ENCODE data around the gene THSD8. TPM values are rescaled to one million over a fixed set of nuclear protein-coding genes. Genes with fewer than 3 reads are reported as not detected.
A peak's percentile ranks its signal among the peaks of the same experiment; 100 is the strongest.

Gene THSD8
- polyA plus RNA-seq, 2 of the 4 experiments (the other 2 are of a cell fraction): 4.9 TPM; not detected in 1

DNA sequence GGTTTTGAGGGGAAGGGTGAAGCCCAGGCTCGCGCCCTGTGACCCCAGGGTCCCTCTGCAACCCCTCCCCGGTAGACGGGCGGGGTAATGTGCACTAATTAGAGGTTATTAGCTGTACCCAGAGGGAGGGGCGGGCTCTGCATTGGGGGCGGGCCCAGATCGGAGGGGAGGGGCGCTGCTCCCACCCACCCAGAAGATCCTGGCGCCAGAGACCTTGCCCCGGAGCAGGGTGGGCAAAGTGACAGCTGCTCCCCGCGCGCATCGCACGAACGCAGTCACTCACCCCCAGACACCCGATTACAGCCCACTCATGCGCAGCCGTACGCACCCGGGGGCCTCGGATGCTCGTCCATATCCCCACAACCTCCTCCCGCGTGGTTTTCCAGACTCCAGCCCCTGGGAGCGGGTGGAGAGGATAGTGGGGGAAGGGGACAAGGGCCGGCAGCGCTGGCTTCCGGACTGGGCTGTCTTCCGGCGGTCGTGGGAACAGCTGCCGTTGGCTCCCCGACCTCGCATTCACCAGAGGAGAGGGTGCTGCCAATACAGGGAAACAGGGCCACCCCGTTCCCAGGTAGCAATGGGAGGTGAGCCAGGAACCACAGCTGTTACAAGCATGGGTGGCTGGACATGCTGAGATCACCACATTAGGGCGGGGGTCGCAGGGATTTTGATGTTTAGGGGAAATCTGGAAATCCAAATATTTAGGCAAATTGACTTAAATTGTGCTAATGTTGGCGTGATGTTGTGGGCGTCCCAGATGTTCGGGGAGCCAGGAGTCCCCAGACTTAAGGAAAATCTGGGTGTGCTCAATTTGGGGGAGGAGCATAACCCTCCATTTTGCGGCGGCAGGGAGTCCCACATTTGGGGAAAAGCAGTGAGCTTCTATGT, 23.6 kb upstream of the THSD8 start:
- POLR2A ChIA-PET: interaction anchor here (0.6 to 3.9 kb wide), 4 partner anchors 10 to 1231 kb away, joined by 3 to 122 read pairs (median 14); partner anchors contain the start of genes GET3 and JUNB
- Histone ChIP-seq H3K4me2 (peak overlapping the region; percentile 86), H3K4me3 (peak overlapping the region; percentile 55), H3K9me3 (no peaks in the 10 kb centered on the region), H3K4me1 (peaks cover 44% of the 10 kb centered on the region), H3K27ac (peak overlapping the region; percentile 91 to 99)
- TF ChIP-seq, protein P1, sequence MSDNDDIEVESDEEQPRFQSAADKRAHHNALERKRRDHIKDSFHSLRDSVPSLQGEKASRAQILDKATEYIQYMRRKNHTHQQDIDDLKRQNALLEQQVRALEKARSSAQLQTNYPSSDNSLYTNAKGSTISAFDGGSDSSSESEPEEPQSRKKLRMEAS (IDR thresholded peaks at IDR 0.05): peak; percentile 79
- TF ChIP-seq POLR2A (IDR thresholded peaks at IDR 0.05; ENCODE audit: low read length) (peak; percentile 34; the same call in 1 of the 2 replicates), JUN (IDR thresholded peaks at IDR 0.05) (peak; percentile 40 to 61; a peak in 4 of 5 replicates), POLR2AphosphoS2 (conservative IDR thresholded peaks at IDR 0.05; ENCODE audit: low read length) (no peak), HOXB13 (CRISPR knock-in tag; IDR thresholded peaks at IDR 0.05; ENCODE audit: low read depth) (no peak)
- ATAC-seq: peak; percentile 56 to 67
- CTCF ChIA-PET: interaction anchor here (0.5 to 29.7 kb wide), 10 partner anchors 9 to 105 kb away, joined by 3 to 901 read pairs (median 5); partner anchors contain the start of genes BEST2, GET3, JUNB and PRDX2
- DNase-seq (ENCODE audit: low read depth in 1 of 2, low spot score in 1 of 2): peak in 1 of 2 experiments; percentile 78
- no peak for FAIRE-seq
- 3% methylated on average over 29 of the region's 44 CpGs for WGBS (ENCODE audit: missing lambda C conversion rate)

- Histone ChIP-seq H3K9me3 (no peaks in the 10 kb centered on the region), H3K4me3 (peak overlapping the region; percentile 55), H3K4me2 (peak overlapping the region; percentile 86), H3K27ac (peak overlapping the region; percentile 91 to 99), H3K4me1 (peaks cover 46% of the 10 kb centered on the region)
- no peak for TF ChIP-seq CEBPB (IDR thresholded peaks at IDR 0.05)
- no peak for TF ChIP-seq TP53 (CRISPR knock-in tag; IDR thresholded peaks at IDR 0.05)
- no peak for TF ChIP-seq SMC3 (IDR thresholded peaks at IDR 0.05)
- TF ChIP-seq FOSB (CRISPR knock-in tag; IDR thresholded peaks at IDR 0.05): no peak
- no peak for TF ChIP-seq CHD4 (IDR thresholded peaks at IDR 0.05; ENCODE audit: borderline replicate concordance)
- TF ChIP-seq NR3C1 (IDR thresholded peaks at IDR 0.05): no peak
- TF ChIP-seq RARB (CRISPR knock-in tag; IDR thresholded peaks at IDR 0.05): no peak
- TF ChIP-seq ZSCAN20 (CRISPR knock-in tag; IDR thresholded peaks at IDR 0.05): no peak
- no peak for TF ChIP-seq CBX8 (IDR thresholded peaks at IDR 0.05)
- TF ChIP-seq BHLHE40 (IDR thresholded peaks at IDR 0.05; ENCODE audit: low read depth, low read length): no peak
- no peak for TF ChIP-seq MAZ (IDR thresholded peaks at IDR 0.05; ENCODE audit: borderline replicate concordance, low read depth, low read length)
- TF ChIP-seq POLR2AphosphoS2 (conservative IDR thresholded peaks at IDR 0.05; ENCODE audit: low read length): no peak
- no peak for TF ChIP-seq JUN (IDR thresholded peaks at IDR 0.05)
- CTCF ChIA-PET: interaction anchor here (1.4 to 29.7 kb wide), 6 partner anchors 9 to 104 kb away, joined by 3 to 901 read pairs (median 32); partner anchors contain the start of genes BEST2, GET3, JUNB and PRDX2
- FAIRE-seq (no peak), DNase-seq (ENCODE audit: low read depth in 1 of 2, low spot score in 1 of 2) (no peak), ATAC-seq (no peak)
- WGBS (ENCODE audit: missing lambda C conversion rate): 28% methylated on average over 4 of the region's 6 CpGs
- POLR2A ChIA-PET: interaction anchor here (0.6 to 3.9 kb wide), 3 partner anchors 10 to 1232 kb away, joined by 4 to 122 read pairs (median 24); partner anchors contain the start of gene JUNB
Observed at GRCh38 chr19:12778905-12779161, 23.0 kb upstream of the THSD8 start.

DNA sequence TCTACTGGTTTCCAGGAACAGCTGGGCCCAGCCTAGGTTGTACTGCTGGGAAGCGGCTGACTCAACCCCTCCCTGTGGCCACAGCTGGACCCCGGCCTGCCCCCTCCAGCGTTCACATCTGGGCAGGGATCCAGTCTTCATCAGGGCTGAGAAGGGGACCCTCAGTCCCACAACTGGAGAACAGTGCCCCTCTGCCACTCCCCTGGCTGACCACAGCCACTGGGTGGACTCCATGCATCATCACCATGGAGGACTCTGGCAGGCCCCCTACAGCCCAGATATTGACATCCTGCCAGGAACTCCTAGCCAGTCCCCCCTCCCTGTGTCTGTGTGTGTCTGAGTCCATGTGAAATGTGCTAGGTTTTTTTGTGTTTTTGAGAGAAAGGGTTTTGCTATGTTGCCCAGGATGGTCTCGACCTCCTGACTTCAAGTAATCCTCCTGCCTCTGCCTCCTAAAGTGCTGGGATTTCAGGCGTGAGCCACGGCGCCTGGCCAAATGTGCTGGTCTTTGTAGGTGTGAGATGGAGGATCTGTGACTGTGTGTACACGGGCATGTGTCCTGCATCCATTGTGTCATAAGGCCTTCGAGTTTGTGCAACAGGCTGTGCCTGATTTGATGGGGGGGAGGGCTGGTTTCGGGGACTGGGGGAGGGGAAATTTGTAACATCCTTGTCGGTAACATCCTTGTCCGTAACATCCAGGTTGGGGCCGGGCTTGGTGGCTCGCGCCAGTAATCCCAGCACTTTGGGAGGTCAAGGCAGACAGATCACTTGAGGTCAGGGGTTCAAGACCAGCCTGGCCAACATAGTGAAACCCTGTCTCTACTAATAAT, 22.5 kb upstream of the THSD8 start:
- ChIA-PET POLR2A (interaction anchor here (2.7 to 3.9 kb wide), 2 partner anchors 9 to 14 kb away, joined by 24 to 122 read pairs; partner anchors contain the start of gene JUNB), CTCF (interaction anchor here (1.4 to 29.7 kb wide), 5 partner anchors 8 to 104 kb away, joined by 3 to 901 read pairs (median 58); partner anchors contain the start of genes BEST2, GET3, JUNB and PRDX2)
- TF ChIP-seq POLR2A (IDR thresholded peaks at IDR 0.05; ENCODE audit: low read length): no peak
- TF ChIP-seq, protein P1 (IDR thresholded peaks at IDR 0.05): peak; percentile 18; the same call in 1 of the 2 replicates
- H3K4me2 ChIP-seq: peak overlapping the region; percentile 86
- WGBS (ENCODE audit: missing lambda C conversion rate): 78% methylated on average over 10 of the region's 15 CpGs
- H3K27ac ChIP-seq: peak overlapping the region; percentile 91 to 99
- H3K4me1 ChIP-seq: peaks cover 50% of the 10 kb centered on the region
- FAIRE-seq (no peak), ATAC-seq (peak; percentile 3 to 12; a peak in 3 of 6 replicates), DNase-seq (ENCODE audit: low read depth in 1 of 2, low spot score in 1 of 2) (peak in 1 of 2 experiments; percentile 62)
- H3K4me3 ChIP-seq: peak overlapping the region; percentile 55; the same call in 2 of the 3 replicates
- no peaks in the 10 kb centered on the region for H3K9me3 ChIP-seq

GRCh38 chr19:12782174-12782423, 19.8 kb upstream of the THSD8 start:
- CTCF ChIA-PET: interaction anchor here (1.0 to 29.7 kb wide), 4 partner anchors 10 to 33 kb away, joined by 3 to 725 read pairs (median 14); partner anchors contain the start of genes BEST2, GET3, JUNB and RNASEH2A
- no peak for ATAC-seq
- 5% methylated on average over 5 of the region's 12 CpGs for WGBS (ENCODE audit: missing lambda C conversion rate)
- no peak for FAIRE-seq
- Histone ChIP-seq H3K4me3 (peak overlapping the region; percentile 44), H3K27ac (peak overlapping the region; percentile 96 to 99), H3K4me2 (peak overlapping the region; percentile 99), H3K9me3 (no peaks in the 10 kb centered on the region), H3K4me1 (peaks cover 69% of the 10 kb centered on the region)
- no peak for DNase-seq (ENCODE audit: low read depth in 1 of 2, low spot score in 1 of 2)
- TF ChIP-seq BHLHE40 (IDR thresholded peaks at IDR 0.05; ENCODE audit: low read depth, low read length) (no peak), ZSCAN20 (CRISPR knock-in tag; IDR thresholded peaks at IDR 0.05) (no peak), CBX2 (IDR thresholded peaks at IDR 0.05; ENCODE audit: borderline replicate concordance, low read depth) (no peak), SMC3 (IDR thresholded peaks at IDR 0.05) (no peak), POLR2AphosphoS2 (conservative IDR thresholded peaks at IDR 0.05; ENCODE audit: low read length) (no peak), NFE2L2 (conservative IDR thresholded peaks at IDR 0.05; ENCODE audit: low read length) (no peak), CBX8 (IDR thresholded peaks at IDR 0.05) (no peak), HEYL (CRISPR knock-in tag; IDR thresholded peaks at IDR 0.05) (no peak), RFX5 (IDR thresholded peaks at IDR 0.05) (no peak)
- POLR2A ChIA-PET: interaction anchor here (2.0 kb wide), 1 partner anchor 10 kb away, joined by 27 read pairs; the partner anchor contains the start of gene JUNB

Measured in A549 (cell line).